PC-9 (cell line): ENCODE data around the gene VKORC1.

ENCODE experiments used
- EZH2 ChIP-seq: fragments of 200-600 bp; sonication (generic); IDR thresholded peaks from 2 replicates; pipeline ENCODE4 v1.8.0; 2017; ENCODE audit warnings: antibody characterized with exemption, low read depth
- TF ChIP-seq, protein P1 (sequence below): fragments of 200-600 bp; sonication (generic); conservative IDR thresholded peaks from 2 replicates; pipeline ENCODE4 v1.6.1; 2017; ENCODE audit warnings: mixed run types, antibody characterized with exemption, mild to moderate bottlenecking, moderate library complexity

DNA sequence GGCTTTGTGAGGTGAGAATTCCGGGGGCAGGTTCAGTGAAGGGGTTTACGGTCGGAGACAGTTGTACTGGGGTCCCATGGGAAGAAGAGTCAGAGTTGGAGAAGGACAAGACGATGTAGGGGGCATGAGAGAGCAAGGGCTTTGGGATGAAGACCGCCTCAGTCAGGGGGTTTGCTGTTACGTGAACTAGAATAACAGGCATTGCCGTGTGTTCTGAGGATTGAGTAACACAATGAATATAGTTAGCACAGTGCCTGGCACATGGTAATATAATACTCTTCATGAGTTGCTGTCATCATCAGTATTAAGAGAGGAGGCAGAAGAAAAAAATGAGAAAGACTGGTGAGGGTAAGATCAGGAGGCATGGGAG lies 19.8 kb downstream of the VKORC1 start:
- TF ChIP-seq, protein P1, sequence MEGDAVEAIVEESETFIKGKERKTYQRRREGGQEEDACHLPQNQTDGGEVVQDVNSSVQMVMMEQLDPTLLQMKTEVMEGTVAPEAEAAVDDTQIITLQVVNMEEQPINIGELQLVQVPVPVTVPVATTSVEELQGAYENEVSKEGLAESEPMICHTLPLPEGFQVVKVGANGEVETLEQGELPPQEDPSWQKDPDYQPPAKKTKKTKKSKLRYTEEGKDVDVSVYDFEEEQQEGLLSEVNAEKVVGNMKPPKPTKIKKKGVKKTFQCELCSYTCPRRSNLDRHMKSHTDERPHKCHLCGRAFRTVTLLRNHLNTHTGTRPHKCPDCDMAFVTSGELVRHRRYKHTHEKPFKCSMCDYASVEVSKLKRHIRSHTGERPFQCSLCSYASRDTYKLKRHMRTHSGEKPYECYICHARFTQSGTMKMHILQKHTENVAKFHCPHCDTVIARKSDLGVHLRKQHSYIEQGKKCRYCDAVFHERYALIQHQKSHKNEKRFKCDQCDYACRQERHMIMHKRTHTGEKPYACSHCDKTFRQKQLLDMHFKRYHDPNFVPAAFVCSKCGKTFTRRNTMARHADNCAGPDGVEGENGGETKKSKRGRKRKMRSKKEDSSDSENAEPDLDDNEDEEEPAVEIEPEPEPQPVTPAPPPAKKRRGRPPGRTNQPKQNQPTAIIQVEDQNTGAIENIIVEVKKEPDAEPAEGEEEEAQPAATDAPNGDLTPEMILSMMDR, result no peak
- TF ChIP-seq EZH2, result no peak
